Measurements from ENCODE around the gene ERC2. TPM values are rescaled to one million over a fixed set of nuclear protein-coding genes. Genes with fewer than 3 reads are reported as not detected.

ERC2 gene
- total RNA-seq, 1 donor from 2014 or later = 7.4 TPM

- no peak for DNase-seq (ENCODE audit: low read depth)
- Mint-ChIP-seq H3K4me1 (ENCODE audit: low read depth, unreplicated experiment) (no peaks in the 10 kb centered on the region), H3K27me3 (ENCODE audit: low read depth, unreplicated experiment) (no peaks in the 10 kb centered on the region), H3K4me3 (ENCODE audit: unreplicated experiment) (no peak overlapping the region), H3K27ac (ENCODE audit: unreplicated experiment) (no peak overlapping the region), H3K36me3 (ENCODE audit: low read depth, unreplicated experiment) (peaks cover 16% of the 10 kb centered on the region), H3K9me3 (ENCODE audit: unreplicated experiment) (peaks cover 6% of the 10 kb centered on the region)
- Histone ChIP-seq H3K4me2 (ENCODE audit: low read length) (no peak overlapping the region), H3K27ac (ENCODE audit: low read depth, low read length) (no peak overlapping the region), H4K20me1 (ENCODE audit: insufficient read depth, low read length) (no peaks in the 10 kb centered on the region), H3K4me1 (ENCODE audit: insufficient read depth, low read length) (no peaks in the 10 kb centered on the region), H3K27me3 (ENCODE audit: insufficient read depth, low read length) (no peaks in the 10 kb centered on the region), H3K9ac (ENCODE audit: low read length) (no peak overlapping the region), H3K9me3 (ENCODE audit: insufficient read depth, low read depth, low read length) (no peaks in the 10 kb centered on the region), H3K36me3 (ENCODE audit: insufficient read depth, low read length) (no peaks in the 10 kb centered on the region), H3K4me3 (ENCODE audit: insufficient read depth, low read depth, low read length) (no peak overlapping the region), H3K79me2 (ENCODE audit: insufficient read depth, low read length) (no peaks in the 10 kb centered on the region), H2AFZ (ENCODE audit: low read depth, low read length) (no peak overlapping the region)
- peak; percentile 26 for FAIRE-seq
- TF ChIP-seq EZH2 (IDR thresholded peaks at IDR 0.05; ENCODE audit: insufficient read depth, low read length) (no peak), CTCF (IDR thresholded peaks at IDR 0.05; ENCODE audit: insufficient read depth, low read depth, low read length) (no peak)
Measured at GRCh38 chr3:56428667-56429066, 39.6 kb downstream of the ERC2 start.

- no peaks in the 10 kb centered on the region for H4K20me1 ChIP-seq (ENCODE audit: insufficient read depth, low read length)
- H3K9me3 ChIP-seq (ENCODE audit: insufficient read depth, low read depth, low read length) = no peaks in the 10 kb centered on the region
- no peaks in the 10 kb centered on the region for H3K27me3 Mint-ChIP-seq (ENCODE audit: low read depth, unreplicated experiment)
- no peak overlapping the region for H2AFZ ChIP-seq (ENCODE audit: low read depth, low read length)
- H3K4me2 ChIP-seq (ENCODE audit: low read length) = no peak overlapping the region
- TF ChIP-seq CTCF (IDR thresholded peaks at IDR 0.05; ENCODE audit: insufficient read depth, low read depth, low read length) (no peak), EZH2 (IDR thresholded peaks at IDR 0.05; ENCODE audit: insufficient read depth, low read length) (no peak)
- no peaks in the 10 kb centered on the region for H3K4me1 ChIP-seq (ENCODE audit: insufficient read depth, low read length)
- H3K4me3 ChIP-seq (ENCODE audit: insufficient read depth, low read depth, low read length) = no peak overlapping the region
- no peaks in the 10 kb centered on the region for H3K4me1 Mint-ChIP-seq (ENCODE audit: low read depth, unreplicated experiment)
- H3K79me2 ChIP-seq (ENCODE audit: insufficient read depth, low read length) = no peaks in the 10 kb centered on the region
- no peaks in the 10 kb centered on the region for H3K27me3 ChIP-seq (ENCODE audit: insufficient read depth, low read length)
- H3K27ac ChIP-seq (ENCODE audit: low read depth, low read length) = no peak overlapping the region
- peaks cover 6% of the 10 kb centered on the region for H3K36me3 Mint-ChIP-seq (ENCODE audit: low read depth, unreplicated experiment)
- no peaks in the 10 kb centered on the region for H3K36me3 ChIP-seq (ENCODE audit: insufficient read depth, low read length)
- no peak for FAIRE-seq
- no peak for DNase-seq (ENCODE audit: low read depth)
- no peak overlapping the region for H3K27ac Mint-ChIP-seq (ENCODE audit: unreplicated experiment)
- H3K9ac ChIP-seq (ENCODE audit: low read length) = no peak overlapping the region
- no peak overlapping the region for H3K4me3 Mint-ChIP-seq (ENCODE audit: unreplicated experiment)
- H3K9me3 Mint-ChIP-seq (ENCODE audit: unreplicated experiment) = peaks cover 2% of the 10 kb centered on the region
Measured at GRCh38 chr3:56424885-56425284, 43.4 kb downstream of the ERC2 start.

- Histone ChIP-seq H3K36me3 (ENCODE audit: insufficient read depth, low read length) (no peaks in the 10 kb centered on the region), H3K27ac (ENCODE audit: low read depth, low read length) (no peak overlapping the region), H2AFZ (ENCODE audit: low read depth, low read length) (no peak overlapping the region), H3K4me2 (ENCODE audit: low read length) (no peak overlapping the region), H3K9me3 (ENCODE audit: insufficient read depth, low read depth, low read length) (no peaks in the 10 kb centered on the region), H4K20me1 (ENCODE audit: insufficient read depth, low read length) (no peaks in the 10 kb centered on the region), H3K4me3 (ENCODE audit: insufficient read depth, low read depth, low read length) (no peak overlapping the region), H3K4me1 (ENCODE audit: insufficient read depth, low read length) (no peaks in the 10 kb centered on the region), H3K27me3 (ENCODE audit: insufficient read depth, low read length) (no peaks in the 10 kb centered on the region), H3K79me2 (ENCODE audit: insufficient read depth, low read length) (no peaks in the 10 kb centered on the region), H3K9ac (ENCODE audit: low read length) (no peak overlapping the region)
- peaks cover 2% of the 10 kb centered on the region for H3K9me3 Mint-ChIP-seq (ENCODE audit: unreplicated experiment)
- no peak overlapping the region for H3K4me3 Mint-ChIP-seq (ENCODE audit: unreplicated experiment)
- H3K27ac Mint-ChIP-seq (ENCODE audit: unreplicated experiment) = no peak overlapping the region
- H3K27me3 Mint-ChIP-seq (ENCODE audit: low read depth, unreplicated experiment) = no peaks in the 10 kb centered on the region
- no peak for FAIRE-seq
- TF ChIP-seq EZH2 (IDR thresholded peaks at IDR 0.05; ENCODE audit: insufficient read depth, low read length) = no peak
- no peak for TF ChIP-seq CTCF (IDR thresholded peaks at IDR 0.05; ENCODE audit: insufficient read depth, low read depth, low read length)
- no peak for DNase-seq (ENCODE audit: low read depth)
- peaks cover 6% of the 10 kb centered on the region for H3K36me3 Mint-ChIP-seq (ENCODE audit: low read depth, unreplicated experiment)
- H3K4me1 Mint-ChIP-seq (ENCODE audit: low read depth, unreplicated experiment) = no peaks in the 10 kb centered on the region
Measured at GRCh38 chr3:56424336-56424735, 43.9 kb downstream of the ERC2 start.

Data from astrocyte (in vitro differentiated cells and primary cell).